GM12874 (cell line): ENCODE data around the gene DLGAP3.

Experiments
- CTCF ChIP-seq: IDR thresholded peaks from 2 replicates; pipeline ENCODE4 v1.5.1; 2011; ENCODE audit warnings: low read depth, mild to moderate bottlenecking, control low read depth, low read length, moderate library complexity; ENCODE audit not compliant: insufficient read depth

DLGAP3 gene

GRCh38 chr1:34924759-34925555 lies 4.5 kb downstream of the DLGAP3 start:
- no peak for TF ChIP-seq CTCF

GRCh38 chr1:34923490-34923889 lies 6.0 kb downstream of the DLGAP3 start:
- TF ChIP-seq CTCF, result no peak

- TF ChIP-seq CTCF, result no peak
Measured at GRCh38 chr1:34918977-34919561, 10.4 kb downstream of the DLGAP3 start.

- no peak for TF ChIP-seq CTCF
Measured at GRCh38 chr1:34918386-34918976, 11.0 kb downstream of the DLGAP3 start.

- no peak for TF ChIP-seq CTCF
Measured at GRCh38 chr1:34917017-34917416, 12.4 kb downstream of the DLGAP3 start.

- TF ChIP-seq CTCF, result no peak
Measured at GRCh38 chr1:34916104-34916503, 13.3 kb downstream of the DLGAP3 start.

DNA sequence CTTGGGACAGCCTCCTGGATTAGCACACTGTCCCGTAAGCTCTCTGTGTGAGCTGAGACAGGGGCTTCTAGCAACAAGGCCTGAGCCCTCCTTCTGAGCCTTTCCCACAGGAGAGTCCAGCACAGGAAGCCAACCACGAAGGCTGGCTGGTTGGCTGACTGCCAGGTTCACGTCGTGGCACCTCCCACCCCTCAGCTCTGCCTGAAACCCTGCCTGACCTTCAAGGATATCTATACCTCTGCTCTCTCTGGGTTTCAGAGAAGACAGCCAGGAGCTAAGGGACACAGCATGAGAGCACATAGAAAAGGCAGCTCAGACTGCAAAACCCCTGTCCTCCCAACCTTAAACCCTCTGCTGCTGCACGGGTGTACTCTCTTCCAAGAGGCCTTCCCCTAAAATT lies 13.9 kb downstream of the DLGAP3 start:
- TF ChIP-seq CTCF, result no peak
